HG03066 (cell line): Measurements from ENCODE around the gene FAM72D.
A peak's percentile ranks its signal among the peaks of the same experiment; 100 is the strongest.
"Not testable (repeated sequence)": the region's sequence is repeated elsewhere in the genome, so short reads cannot be mapped to it uniquely, and the experiment has no call there.

Source experiments
- ATAC-seq: cut with Tn5 transposase; IDR thresholded peaks from one replicate; pipeline ENCODE4 v1.9.1; 2021; ENCODE audit warnings: low read depth; ENCODE audit not compliant: unreplicated experiment

The FAM72D gene

GRCh38 chr1:145144264-145144913, 48.6 kb downstream of the FAM72D start:
- not testable (repeated sequence) for ATAC-seq

GRCh38 chr1:145146308-145146707, 50.5 kb downstream of the FAM72D start:
- ATAC-seq, result not testable (repeated sequence)

GRCh38 chr1:145147172-145147571, 51.4 kb downstream of the FAM72D start:
- not testable (repeated sequence) for ATAC-seq

GRCh38 chr1:145155421-145155820, 59.6 kb downstream of the FAM72D start:
- ATAC-seq, result not testable (repeated sequence)

- not testable (repeated sequence) for ATAC-seq
Observed at GRCh38 chr1:145155873-145156272, 60.1 kb downstream of the FAM72D start.

GRCh38 chr1:145156891-145157610, 61.3 kb downstream of the FAM72D start:
- peak; percentile 53 for ATAC-seq

- not testable (repeated sequence) for ATAC-seq
Observed at GRCh38 chr1:145157715-145158114, 61.9 kb downstream of the FAM72D start.

GRCh38 chr1:145161046-145161752, 65.4 kb downstream of the FAM72D start:
- ATAC-seq, result peak; percentile 46
